IPS DF 4.7 (cell line): ENCODE measurements around the gene UNC79.

Experiments used
- DNase-seq: peaks from one replicate; pipeline ENCODE4 v3.0.0-alpha.2; 2013; ENCODE audit warnings: low spot score; ENCODE audit errors: extremely low read depth

The UNC79 gene

GRCh38 chr14:93748208-93749075 lies 317.7 kb downstream of the UNC79 start:
- no peak for DNase-seq

- DNase-seq = no peak
Measured at GRCh38 chr14:93749076-93749420, 318.3 kb downstream of the UNC79 start.

GRCh38 chr14:93751946-93752655 lies 321.4 kb downstream of the UNC79 start:
- no peak for DNase-seq

- no peak for DNase-seq
Measured at GRCh38 chr14:93752980-93753561, 322.3 kb downstream of the UNC79 start.

DNA sequence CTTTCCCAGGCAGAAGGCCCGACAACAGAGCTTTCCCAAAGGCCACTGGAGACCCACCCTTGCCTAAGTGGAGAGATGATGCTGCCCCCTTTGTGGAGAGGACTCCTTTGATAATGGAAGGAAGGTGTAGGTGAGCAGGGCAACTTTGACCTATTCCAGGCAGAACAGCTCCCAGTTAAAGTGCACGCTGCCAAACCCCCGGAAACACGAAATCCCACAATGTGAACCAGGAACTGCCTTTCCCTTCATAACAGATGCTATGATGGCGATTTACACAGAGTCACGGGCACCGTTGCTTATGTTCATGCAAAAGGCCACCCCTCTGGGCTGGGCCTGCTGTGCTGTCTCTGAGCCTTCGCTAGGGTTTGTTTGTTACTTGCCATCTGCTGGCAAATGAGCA lies 322.9 kb downstream of the UNC79 start:
- DNase-seq = no peak

DNA sequence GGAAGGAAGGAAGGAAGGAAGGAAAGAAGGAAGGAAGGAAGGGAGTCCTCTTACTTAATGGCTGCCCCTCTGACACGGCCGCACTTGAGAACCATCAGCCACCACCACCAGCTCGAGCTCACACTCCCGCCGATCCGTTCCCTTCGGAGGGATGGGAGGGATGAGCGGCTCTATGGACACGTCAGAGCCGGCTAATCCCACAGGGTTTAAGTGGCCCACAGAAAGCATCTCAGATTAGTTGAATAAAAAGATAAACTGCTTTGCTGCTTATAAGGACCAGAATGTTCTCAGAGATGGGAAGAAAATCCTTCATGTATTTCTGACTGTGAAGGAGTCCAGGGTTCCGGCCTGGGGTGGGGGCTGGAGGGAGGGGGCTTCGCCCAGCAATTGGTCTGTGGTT lies 326.5 kb downstream of the UNC79 start:
- DNase-seq = no peak
